ENCODE measurements around the gene AFF2. TPM values are rescaled to one million over a fixed set of nuclear protein-coding genes. Genes with fewer than 3 reads are reported as not detected.

AFF2 gene
- total and polyA plus RNA-seq, 2 donors from 2014 or later = 0.09 to 5.7 TPM

DNA sequence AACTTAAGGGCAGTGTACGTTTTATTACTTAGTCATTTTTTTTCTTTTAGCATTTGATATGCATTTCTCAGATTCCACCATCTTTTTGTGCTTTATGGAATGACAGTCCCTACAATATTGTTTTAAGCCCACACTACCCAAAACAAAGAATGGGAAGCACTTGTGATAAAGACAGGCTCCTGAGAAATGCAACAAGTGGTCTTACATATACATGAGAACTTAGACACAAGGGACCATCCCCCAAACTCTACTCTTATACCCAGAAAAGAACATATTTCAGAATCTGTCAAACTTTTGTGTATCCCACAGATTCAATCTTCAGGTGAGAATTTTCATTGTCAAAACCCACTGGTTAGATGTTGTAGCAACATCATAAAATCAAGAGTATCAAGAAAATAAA, 491.1 kb downstream of the AFF2 start:
- Histone ChIP-seq H3K9me3 (ENCODE audit: control insufficient read depth in 2 of 3, insufficient read depth in 1 of 3, low read length in 3 of 3) (no peaks in the 10 kb centered on the region), H3K27me3 (ENCODE audit: control insufficient read depth, insufficient read depth, low read length) (no peaks in the 10 kb centered on the region), H3K9ac (ENCODE audit: low read length in 3 of 3) (no peak overlapping the region), H3K4me3 (ENCODE audit: low read length in 3 of 3) (no peak overlapping the region), H3K36me3 (ENCODE audit: control insufficient read depth in 2 of 3, insufficient read depth in 3 of 3, low read length in 3 of 3) (no peaks in the 10 kb centered on the region), H3K4me1 (ENCODE audit: control insufficient read depth in 2 of 3, insufficient read depth in 2 of 3, low read depth in 1 of 3, low read length in 3 of 3) (no peaks in the 10 kb centered on the region), H3K27ac (ENCODE audit: low read depth in 2 of 2, low read length in 2 of 2) (no peak overlapping the region)
- no peak for TF ChIP-seq CTCF (IDR thresholded peaks at IDR 0.05; ENCODE audit: borderline replicate concordance, extremely low read depth, insufficient read depth)
- DNase-seq (no peak), FAIRE-seq (no peak)
- intact Hi-C loops (cut with DNase I) = no loop called here

GRCh38 chrX:148995661-148996060, 495.2 kb downstream of the AFF2 start:
- H3K4me1 ChIP-seq (ENCODE audit: control insufficient read depth in 2 of 3, insufficient read depth in 2 of 3, low read depth in 1 of 3, low read length in 3 of 3) = no peaks in the 10 kb centered on the region
- FAIRE-seq (no peak), DNase-seq (no peak)
- H3K36me3 ChIP-seq (ENCODE audit: control insufficient read depth in 2 of 3, insufficient read depth in 3 of 3, low read length in 3 of 3) = no peaks in the 10 kb centered on the region
- no peak overlapping the region for H3K27ac ChIP-seq (ENCODE audit: low read depth in 2 of 2, low read length in 2 of 2)
- TF ChIP-seq CTCF (IDR thresholded peaks at IDR 0.05; ENCODE audit: borderline replicate concordance, extremely low read depth, insufficient read depth) = no peak
- H3K9ac ChIP-seq (ENCODE audit: low read length in 3 of 3) = no peak overlapping the region
- intact Hi-C loops (cut with DNase I) = no loop called here
- H3K4me3 ChIP-seq (ENCODE audit: low read length in 3 of 3) = no peak overlapping the region
- no peaks in the 10 kb centered on the region for H3K9me3 ChIP-seq (ENCODE audit: control insufficient read depth in 2 of 3, insufficient read depth in 1 of 3, low read length in 3 of 3)
- H3K27me3 ChIP-seq (ENCODE audit: control insufficient read depth, insufficient read depth, low read length) = no peaks in the 10 kb centered on the region

GRCh38 chrX:149002320-149002719, 501.9 kb downstream of the AFF2 start:
- Histone ChIP-seq H3K36me3 (ENCODE audit: control insufficient read depth in 2 of 3, insufficient read depth in 3 of 3, low read length in 3 of 3) (no peaks in the 10 kb centered on the region), H3K27ac (ENCODE audit: low read depth in 2 of 2, low read length in 2 of 2) (no peak overlapping the region), H3K27me3 (ENCODE audit: control insufficient read depth, insufficient read depth, low read length) (no peaks in the 10 kb centered on the region), H3K4me1 (ENCODE audit: control insufficient read depth in 2 of 3, insufficient read depth in 2 of 3, low read depth in 1 of 3, low read length in 3 of 3) (no peaks in the 10 kb centered on the region), H3K9ac (ENCODE audit: low read length in 3 of 3) (no peak overlapping the region), H3K9me3 (ENCODE audit: control insufficient read depth in 2 of 3, insufficient read depth in 1 of 3, low read length in 3 of 3) (no peaks in the 10 kb centered on the region), H3K4me3 (ENCODE audit: low read length in 3 of 3) (no peak overlapping the region)
- FAIRE-seq (no peak), DNase-seq (no peak)
- no peak for TF ChIP-seq CTCF (IDR thresholded peaks at IDR 0.05; ENCODE audit: borderline replicate concordance, extremely low read depth, insufficient read depth)
- intact Hi-C loops (cut with DNase I) = no loop called here
